Measurements from ENCODE around the gene CST7.

CST7 gene

GRCh38 chr20:24993337-24994185 is 44.5 kb downstream of the CST7 start:
- peak; percentile 32 for TF ChIP-seq CTCF (IDR thresholded peaks at IDR 0.05; ENCODE audit: low read depth, low read length)
- peak; percentile 7 for DNase-seq (ENCODE audit: extremely low read depth, low read depth)

- no peak for DNase-seq (ENCODE audit: extremely low read depth, low read depth)
These were observed 45.1 kb downstream of the CST7 start for GRCh38 chr20:24994186-24994465.

GRCh38 chr20:24994470-24995368 is 45.6 kb downstream of the CST7 start:
- peak; percentile 96 for TF ChIP-seq CTCF (IDR thresholded peaks at IDR 0.05; ENCODE audit: low read depth, low read length)
- peak; percentile 47 for DNase-seq (ENCODE audit: extremely low read depth, low read depth)

More at GRCh38 chr20:24994186-24994465, 45.1 kb downstream of the CST7 start:
- TF ChIP-seq CTCF (IDR thresholded peaks at IDR 0.05; ENCODE audit: low read depth, low read length) = no peak

GRCh38 chr20:24995741-24996448 is 46.8 kb downstream of the CST7 start:
- no peak for TF ChIP-seq CTCF (IDR thresholded peaks at IDR 0.05; ENCODE audit: low read depth, low read length)
- no peak for DNase-seq (ENCODE audit: extremely low read depth, low read depth)

GRCh38 chr20:24996449-24997377 is 47.6 kb downstream of the CST7 start:
- no peak for DNase-seq (ENCODE audit: extremely low read depth, low read depth)
- TF ChIP-seq CTCF (IDR thresholded peaks at IDR 0.05; ENCODE audit: low read depth, low read length) = no peak

- TF ChIP-seq CTCF (IDR thresholded peaks at IDR 0.05; ENCODE audit: low read depth, low read length) = no peak
- no peak for DNase-seq (ENCODE audit: extremely low read depth, low read depth)
These were observed 49.1 kb downstream of the CST7 start for GRCh38 chr20:24998121-24998520.

Measured in AG09319 (cell line).